ENCODE results near the gene HK1.

- no peak for TF ChIP-seq TRIM28 (IDR thresholded peaks at IDR 0.05; ENCODE audit: borderline replicate concordance, low read length)
- TF ChIP-seq CTCF (tag by site-specific recombination; IDR thresholded peaks at IDR 0.05), result no peak
- TF ChIP-seq ZNF341 (tag by site-specific recombination; IDR thresholded peaks at IDR 0.05; ENCODE audit: low read depth), result no peak
- TF ChIP-seq SALL2 (tag by site-specific recombination; IDR thresholded peaks at IDR 0.05; ENCODE audit: borderline replicate concordance), result no peak
- no peak for TF ChIP-seq ZNF133 (tag by site-specific recombination; IDR thresholded peaks at IDR 0.05)
Measured at GRCh38 chr10:69232252-69232651, 46.0 kb upstream of the HK1 start.

Data from HEK293 (cell line).